Mammary epithelial cell (primary cell): ENCODE data around the gene RFTN1.

ENCODE experiments used
- EZH2 ChIP-seq: IDR thresholded peaks from 2 replicates; pipeline ENCODE4 v1.6.1; 2012; ENCODE audit warnings: low read length, inconsistent platforms, borderline replicate concordance
- TF ChIP-seq, protein P1 (sequence below), 2 donors: IDR thresholded peaks in 1 of 2; conservative IDR thresholded peaks in 1 of 2; 2 replicates each; pipeline ENCODE4 v1.5.1; 2011 to 2012; ENCODE audit warnings: inconsistent platforms in 2 of 2, low read length in 2 of 2, mild to moderate bottlenecking in 2 of 2, control low read depth in 1 of 2, low read depth in 1 of 2; ENCODE audit not compliant: insufficient read depth in 1 of 2; ENCODE audit errors: extremely low read depth in 1 of 2

DNA sequence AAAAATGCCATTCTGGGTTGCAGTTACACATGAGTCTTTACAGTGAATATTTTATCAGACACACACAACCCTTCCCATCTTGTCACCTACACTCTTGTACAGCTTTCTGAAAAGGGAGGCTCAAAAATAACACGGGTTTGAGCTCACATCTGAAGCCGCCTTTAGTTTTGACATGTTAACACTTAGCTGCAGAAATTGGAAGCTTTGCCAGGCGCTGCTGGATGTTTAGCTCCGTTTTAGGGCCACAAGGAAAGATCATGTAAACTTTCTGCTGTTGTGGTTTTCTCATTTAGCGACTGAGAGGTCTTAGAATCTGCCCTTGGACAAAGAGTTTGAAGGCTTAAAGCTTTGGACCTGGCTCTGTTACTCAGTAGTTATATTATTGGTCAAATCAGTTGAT lies 128.3 kb downstream of the RFTN1 start:
- no peak for TF ChIP-seq EZH2
- TF ChIP-seq, protein P1, sequence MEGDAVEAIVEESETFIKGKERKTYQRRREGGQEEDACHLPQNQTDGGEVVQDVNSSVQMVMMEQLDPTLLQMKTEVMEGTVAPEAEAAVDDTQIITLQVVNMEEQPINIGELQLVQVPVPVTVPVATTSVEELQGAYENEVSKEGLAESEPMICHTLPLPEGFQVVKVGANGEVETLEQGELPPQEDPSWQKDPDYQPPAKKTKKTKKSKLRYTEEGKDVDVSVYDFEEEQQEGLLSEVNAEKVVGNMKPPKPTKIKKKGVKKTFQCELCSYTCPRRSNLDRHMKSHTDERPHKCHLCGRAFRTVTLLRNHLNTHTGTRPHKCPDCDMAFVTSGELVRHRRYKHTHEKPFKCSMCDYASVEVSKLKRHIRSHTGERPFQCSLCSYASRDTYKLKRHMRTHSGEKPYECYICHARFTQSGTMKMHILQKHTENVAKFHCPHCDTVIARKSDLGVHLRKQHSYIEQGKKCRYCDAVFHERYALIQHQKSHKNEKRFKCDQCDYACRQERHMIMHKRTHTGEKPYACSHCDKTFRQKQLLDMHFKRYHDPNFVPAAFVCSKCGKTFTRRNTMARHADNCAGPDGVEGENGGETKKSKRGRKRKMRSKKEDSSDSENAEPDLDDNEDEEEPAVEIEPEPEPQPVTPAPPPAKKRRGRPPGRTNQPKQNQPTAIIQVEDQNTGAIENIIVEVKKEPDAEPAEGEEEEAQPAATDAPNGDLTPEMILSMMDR (conservative IDR thresholded peaks at IDR 0.05 in 1 of 2, IDR thresholded peaks at IDR 0.05 in 1 of 2; ENCODE audit: extremely low read depth in 1 of 2, insufficient read depth in 1 of 2, low read depth in 1 of 2, low read length in 2 of 2), result no peak
